SU-DHL-6 (cell line): ENCODE data around the gene ARFGAP1.

Experiments used
- EZH2phosphoT487 ChIP-seq: fragments of 200-600 bp; sonication (generic), shearing (Covaris generic); conservative IDR thresholded peaks from 2 replicates; pipeline ENCODE4 v1.6.1; 2018; ENCODE audit warnings: mild to moderate bottlenecking, antibody characterized with exemption, low read length, moderate library complexity, mixed read lengths
- TF ChIP-seq, protein P1 (sequence below): fragments of 200-600 bp; sonication (generic); IDR thresholded peaks from one replicate; pipeline ENCODE4 v1.5.1; 2017; ENCODE audit warnings: antibody characterized with exemption, mild to moderate bottlenecking, low read length, moderate library complexity; ENCODE audit not compliant: insufficient read depth, poor library complexity, severe bottlenecking

DNA sequence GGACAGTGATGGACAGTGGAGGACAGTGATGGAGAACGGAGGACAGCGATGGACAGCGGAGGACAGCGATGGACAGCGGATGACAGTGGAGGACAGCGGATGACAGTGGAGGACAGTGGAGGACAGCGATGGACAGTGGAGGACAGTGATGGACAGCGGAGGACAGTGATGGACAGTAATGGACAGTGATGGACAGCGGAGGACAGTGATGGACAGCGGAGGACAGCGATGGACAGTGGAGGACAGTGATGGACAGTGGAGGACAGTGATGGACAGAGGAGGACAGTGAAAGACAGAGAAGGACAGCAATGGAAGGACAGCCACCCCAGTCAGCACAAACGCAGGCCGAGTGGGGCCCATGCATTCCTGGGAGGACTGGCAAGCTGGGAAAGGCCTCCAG lies 15.0 kb upstream of the ARFGAP1 start:
- TF ChIP-seq, protein P1, sequence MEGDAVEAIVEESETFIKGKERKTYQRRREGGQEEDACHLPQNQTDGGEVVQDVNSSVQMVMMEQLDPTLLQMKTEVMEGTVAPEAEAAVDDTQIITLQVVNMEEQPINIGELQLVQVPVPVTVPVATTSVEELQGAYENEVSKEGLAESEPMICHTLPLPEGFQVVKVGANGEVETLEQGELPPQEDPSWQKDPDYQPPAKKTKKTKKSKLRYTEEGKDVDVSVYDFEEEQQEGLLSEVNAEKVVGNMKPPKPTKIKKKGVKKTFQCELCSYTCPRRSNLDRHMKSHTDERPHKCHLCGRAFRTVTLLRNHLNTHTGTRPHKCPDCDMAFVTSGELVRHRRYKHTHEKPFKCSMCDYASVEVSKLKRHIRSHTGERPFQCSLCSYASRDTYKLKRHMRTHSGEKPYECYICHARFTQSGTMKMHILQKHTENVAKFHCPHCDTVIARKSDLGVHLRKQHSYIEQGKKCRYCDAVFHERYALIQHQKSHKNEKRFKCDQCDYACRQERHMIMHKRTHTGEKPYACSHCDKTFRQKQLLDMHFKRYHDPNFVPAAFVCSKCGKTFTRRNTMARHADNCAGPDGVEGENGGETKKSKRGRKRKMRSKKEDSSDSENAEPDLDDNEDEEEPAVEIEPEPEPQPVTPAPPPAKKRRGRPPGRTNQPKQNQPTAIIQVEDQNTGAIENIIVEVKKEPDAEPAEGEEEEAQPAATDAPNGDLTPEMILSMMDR: no peak
- no peak for TF ChIP-seq EZH2phosphoT487
